Activated naive CD4-positive, alpha-beta T cell treated with Interleukin-2 at 50 U/mL for 16 hours (primary cell): ENCODE measurements around the gene TMPRSS4.

Experiments used
- DNase-seq: peaks from one replicate; pipeline ENCODE4 v3.0.0-alpha.2; 2020

The TMPRSS4 gene

DNA sequence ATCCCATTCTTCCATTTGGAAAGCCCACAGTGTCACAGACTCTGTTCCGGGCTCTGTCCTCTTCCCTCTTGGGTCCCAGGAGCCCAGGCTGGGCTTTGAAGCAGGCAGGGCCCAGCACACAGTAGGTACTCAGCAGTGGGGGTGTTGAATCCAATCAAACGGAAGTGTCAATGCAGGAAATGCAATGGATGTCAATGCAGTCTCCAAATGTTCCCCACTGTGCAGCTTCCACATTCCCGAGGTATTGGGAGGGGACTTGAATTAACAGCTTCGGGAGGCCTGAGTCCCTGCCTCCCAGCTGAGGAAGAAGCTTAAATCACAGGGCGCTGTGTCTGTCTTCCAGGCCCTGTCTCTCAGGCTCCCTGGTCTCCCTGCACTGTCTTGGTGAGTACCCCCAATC lies 31.6 kb downstream of the TMPRSS4 start:
- DNase-seq, result no peak

DNA sequence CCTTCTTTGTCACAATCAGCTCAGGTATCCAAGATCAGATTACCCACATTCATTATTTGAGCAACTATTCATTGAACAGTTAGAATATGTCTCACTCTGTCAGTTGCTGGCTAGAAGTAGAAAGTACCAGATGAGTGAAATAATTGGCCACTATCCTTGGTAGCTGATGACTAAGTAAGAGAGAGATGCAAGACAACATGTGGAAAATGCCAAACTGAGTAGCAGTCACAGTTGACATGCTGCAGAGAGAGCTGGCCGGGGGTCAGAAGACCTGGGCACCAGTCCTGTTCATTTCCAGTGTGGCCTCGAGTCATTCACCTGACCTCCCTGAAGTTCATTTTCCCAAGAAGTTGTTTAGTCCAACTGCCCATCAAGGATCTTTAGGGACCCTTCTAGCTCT lies 32.4 kb downstream of the TMPRSS4 start:
- DNase-seq, result no peak

DNA sequence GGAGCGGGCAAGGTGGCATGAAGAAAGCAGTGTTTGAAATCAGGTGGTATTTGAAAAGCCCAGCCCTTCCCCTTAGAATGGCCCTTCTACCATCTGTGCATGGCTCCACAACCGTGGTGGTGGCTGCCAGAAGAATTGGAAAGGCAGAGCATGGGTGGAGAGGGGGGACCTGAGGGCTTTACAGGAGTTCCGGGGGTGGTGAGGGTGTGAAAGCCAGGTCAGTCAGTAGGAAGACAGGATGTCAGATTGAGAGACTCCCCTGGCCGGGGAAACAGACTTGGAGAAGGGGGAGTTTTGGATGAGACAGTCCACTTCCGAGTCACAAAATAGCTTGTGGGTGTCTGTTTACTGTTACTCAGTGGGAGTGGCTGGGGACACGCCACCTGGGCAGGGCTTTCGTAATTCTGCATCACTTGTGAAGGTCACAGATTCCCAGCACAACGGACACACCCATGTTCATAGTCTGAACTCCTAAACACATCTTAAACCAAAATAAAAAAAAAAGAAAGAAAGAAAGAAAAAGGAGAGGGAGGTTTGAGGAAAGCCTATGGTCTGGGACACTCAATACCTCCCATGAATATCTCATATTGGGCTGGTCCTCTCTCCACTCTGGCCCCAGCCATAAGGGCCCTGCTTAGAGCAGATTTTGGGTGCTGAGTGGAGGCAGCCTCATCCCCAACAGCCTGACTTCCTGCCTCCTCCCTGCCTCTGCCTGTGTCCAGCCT lies 34.3 kb downstream of the TMPRSS4 start:
- DNase-seq, result no peak

GRCh38 chr11:118111744-118112035 lies 34.8 kb downstream of the TMPRSS4 start:
- DNase-seq, result no peak

GRCh38 chr11:118112711-118113430 lies 36.0 kb downstream of the TMPRSS4 start:
- no peak for DNase-seq

GRCh38 chr11:118114266-118114665 lies 37.4 kb downstream of the TMPRSS4 start:
- no peak for DNase-seq

DNA sequence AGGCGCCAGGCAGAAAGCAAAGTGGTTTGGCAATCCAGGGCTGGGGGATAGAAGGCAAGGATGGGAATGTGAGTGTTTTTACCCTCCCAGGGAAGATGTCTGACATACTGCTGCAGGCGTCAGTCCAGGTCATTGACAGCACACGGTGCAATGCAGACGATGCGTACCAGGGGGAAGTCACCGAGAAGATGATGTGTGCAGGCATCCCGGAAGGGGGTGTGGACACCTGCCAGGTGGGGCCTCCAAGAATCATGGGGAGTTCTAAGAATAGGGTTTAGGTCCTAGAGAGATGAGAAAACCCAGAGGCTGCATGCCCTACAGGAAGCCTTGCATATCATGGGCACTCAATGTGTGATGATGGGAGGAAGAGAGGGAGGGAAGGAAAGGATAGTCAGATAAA lies 38.2 kb downstream of the TMPRSS4 start:
- no peak for DNase-seq

DNA sequence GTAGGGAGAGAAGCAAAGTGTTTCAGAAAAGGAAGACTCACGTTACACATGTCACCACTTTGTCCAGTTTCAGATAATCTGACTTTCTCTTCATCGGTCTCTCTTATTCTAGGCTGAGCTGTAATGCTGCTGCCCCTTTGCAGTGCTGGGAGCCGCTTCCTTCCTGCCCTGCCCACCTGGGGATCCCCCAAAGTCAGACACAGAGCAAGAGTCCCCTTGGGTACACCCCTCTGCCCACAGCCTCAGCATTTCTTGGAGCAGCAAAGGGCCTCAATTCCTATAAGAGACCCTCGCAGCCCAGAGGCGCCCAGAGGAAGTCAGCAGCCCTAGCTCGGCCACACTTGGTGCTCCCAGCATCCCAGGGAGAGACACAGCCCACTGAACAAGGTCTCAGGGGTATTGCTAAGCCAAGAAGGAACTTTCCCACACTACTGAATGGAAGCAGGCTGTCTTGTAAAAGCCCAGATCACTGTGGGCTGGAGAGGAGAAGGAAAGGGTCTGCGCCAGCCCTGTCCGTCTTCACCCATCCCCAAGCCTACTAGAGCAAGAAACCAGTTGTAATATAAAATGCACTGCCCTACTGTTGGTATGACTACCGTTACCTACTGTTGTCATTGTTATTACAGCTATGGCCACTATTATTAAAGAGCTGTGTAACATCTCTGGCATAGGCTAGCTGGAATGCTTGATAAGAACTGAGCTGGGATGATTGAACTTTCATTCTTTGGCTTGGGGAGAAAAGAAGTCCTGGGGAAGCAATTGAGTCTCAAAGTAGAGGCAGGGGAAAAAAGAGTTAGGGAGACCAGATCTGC lies 41.1 kb downstream of the TMPRSS4 start:
- no peak for DNase-seq

DNA sequence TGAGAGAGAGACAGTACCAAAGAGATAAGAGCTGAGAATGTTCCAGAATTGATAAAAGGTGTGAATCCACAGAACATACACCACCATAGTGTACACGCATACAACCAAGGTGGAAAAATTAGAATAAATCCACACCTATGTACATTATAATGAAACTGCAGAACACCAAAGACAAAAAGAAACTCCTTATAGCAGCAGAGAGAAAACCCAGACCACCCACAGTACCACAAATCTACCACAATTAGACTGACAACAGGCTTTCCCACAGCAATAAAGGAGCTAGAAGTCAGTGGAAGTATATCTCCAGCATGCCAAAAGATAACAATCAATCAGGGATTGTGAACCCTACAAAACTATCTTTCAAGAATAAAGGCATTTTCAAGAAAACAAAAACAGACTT lies 43.9 kb downstream of the TMPRSS4 start:
- DNase-seq, result no peak

DNA sequence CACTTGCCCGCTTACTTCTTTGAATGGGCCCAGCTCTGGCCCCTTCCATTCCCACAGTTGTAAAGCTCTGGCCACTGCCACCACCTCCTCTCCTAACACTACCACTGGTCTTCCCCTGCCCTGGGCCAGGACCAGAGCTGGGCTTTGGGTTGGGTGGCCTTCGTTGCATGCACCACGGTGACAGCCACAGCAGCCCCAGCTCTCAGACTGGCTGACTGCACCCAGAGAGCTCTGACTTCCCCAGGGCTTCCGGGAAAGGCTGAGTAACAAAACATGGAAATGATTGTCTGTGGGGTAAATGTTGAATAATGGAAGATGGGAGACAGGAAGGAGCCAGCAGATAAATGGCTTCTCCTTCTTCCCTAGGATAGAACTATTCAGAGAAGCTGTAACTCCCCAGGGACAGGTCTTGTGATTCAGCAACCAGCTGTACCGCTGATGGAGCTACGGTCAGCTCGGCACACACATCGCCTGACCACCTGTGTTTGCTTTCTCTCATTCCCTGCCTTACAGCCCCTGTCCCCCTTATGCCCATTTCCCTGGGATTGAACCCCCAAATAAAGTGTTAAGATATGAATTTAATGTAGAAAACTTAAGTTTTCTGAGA lies 48.2 kb downstream of the TMPRSS4 start:
- DNase-seq, result no peak

GRCh38 chr11:118126082-118126838 lies 49.4 kb downstream of the TMPRSS4 start:
- no peak for DNase-seq

DNA sequence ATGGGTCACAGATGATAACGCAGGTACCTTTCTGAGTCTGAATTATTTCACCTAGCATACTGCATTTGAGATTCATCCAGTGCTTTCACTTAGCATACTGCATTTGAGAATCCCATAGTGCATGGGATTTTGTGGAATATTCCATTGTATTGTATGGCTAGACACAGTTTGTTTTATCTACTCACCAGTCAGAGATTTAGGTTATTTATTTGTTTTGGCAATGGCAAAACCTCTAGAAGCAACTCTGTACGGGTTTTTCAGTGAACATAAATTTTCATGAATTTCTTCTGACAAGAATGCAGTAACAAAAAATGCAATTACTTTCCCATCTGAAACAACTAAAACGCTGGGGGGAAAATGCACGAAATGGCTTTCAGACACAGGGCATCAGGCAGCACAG lies 51.4 kb downstream of the TMPRSS4 start:
- no peak for DNase-seq

DNA sequence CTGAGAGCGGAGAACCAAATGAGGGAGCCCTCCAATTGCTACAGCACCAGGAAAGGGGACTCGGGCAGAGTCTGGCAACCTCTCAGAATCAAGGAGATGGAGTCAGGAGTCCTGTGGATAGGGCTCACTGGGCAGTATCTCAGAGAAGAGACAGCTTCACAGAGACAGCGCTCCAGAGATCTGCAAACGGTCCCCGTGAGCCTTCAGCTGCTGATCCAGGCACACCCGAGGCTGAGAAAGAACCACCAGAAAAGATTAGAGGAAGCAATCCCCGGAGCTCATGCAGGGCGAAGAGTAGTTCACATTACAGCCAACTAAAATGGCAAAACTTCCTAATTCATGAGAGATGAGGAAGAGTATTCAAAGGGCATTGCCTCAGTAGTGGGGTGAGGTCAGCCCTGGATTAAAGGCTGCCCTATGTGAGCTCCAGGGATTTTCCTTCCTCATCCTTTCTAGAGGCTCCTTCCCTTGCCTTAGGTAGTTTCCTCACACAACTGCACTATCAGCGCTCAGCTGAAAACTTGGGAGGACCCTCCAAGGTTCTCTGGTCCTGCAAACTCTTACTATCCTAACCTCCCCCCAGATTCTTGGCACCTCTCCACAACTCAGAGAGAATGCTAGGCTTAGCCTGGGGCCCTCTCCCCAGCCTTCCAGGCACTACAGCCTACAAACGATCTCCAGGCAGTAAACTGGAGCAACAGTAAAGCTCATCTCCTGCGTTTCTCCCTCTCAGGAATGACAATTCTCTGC lies 52.0 kb downstream of the TMPRSS4 start:
- no peak for DNase-seq

- no peak for DNase-seq
Observed at GRCh38 chr11:118129471-118130172, 52.7 kb downstream of the TMPRSS4 start.

- DNase-seq, result no peak
Observed at GRCh38 chr11:118132385-118133151, 55.7 kb downstream of the TMPRSS4 start.

DNA sequence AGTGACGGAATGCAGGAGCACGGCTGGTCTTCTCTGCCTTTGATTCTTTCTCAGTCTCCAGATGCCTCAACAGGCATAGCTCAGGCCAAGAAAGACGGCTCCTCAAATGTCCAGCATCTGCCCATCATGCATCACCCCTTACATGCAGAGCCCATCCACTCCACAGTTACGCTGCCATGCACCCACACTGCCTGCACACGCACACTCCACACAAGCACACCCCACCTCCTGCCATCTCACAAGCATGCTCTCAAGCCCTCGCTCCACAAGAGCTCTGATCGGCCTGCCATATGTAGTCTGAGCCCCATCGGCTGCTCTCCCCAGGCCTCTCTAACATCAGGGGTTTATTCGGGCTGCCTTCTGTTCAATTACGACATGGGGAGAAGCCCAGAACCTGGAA lies 56.9 kb downstream of the TMPRSS4 start:
- DNase-seq, result no peak

DNA sequence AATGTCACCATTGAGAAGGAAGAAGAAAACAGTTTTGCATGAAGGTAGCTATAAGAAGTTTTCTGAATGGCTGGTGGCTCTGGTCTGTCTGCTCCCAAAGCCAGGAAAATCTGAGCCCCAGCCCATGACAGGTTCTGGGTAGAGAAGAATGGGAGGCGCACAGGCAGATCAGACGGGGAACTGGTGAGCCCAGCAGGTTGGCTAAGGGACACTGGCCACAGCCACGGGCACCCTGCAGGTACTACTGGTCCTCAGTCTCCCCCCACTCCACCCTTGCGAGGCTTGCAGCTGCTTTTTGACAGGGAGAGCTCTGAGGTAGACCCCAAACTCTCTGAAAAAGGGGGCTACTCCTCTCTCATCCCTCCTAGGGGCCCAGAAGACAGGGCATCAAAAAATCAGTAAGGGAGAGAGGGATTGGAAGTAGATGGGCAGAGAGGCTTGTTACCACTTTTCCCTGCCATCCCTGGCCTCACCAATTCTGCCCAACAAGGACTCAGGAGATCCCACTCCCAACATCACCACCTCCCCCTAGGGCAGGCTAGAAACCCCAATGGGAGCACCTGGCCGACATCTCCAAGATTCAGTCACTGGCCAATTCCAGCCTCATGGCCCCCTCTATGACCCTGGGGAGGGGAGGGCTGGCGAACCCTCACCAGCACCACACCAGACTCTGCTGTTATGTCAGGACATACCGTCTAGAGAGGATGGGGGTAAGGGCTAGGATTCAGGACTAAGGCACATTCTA lies 58.3 kb downstream of the TMPRSS4 start:
- no peak for DNase-seq

DNA sequence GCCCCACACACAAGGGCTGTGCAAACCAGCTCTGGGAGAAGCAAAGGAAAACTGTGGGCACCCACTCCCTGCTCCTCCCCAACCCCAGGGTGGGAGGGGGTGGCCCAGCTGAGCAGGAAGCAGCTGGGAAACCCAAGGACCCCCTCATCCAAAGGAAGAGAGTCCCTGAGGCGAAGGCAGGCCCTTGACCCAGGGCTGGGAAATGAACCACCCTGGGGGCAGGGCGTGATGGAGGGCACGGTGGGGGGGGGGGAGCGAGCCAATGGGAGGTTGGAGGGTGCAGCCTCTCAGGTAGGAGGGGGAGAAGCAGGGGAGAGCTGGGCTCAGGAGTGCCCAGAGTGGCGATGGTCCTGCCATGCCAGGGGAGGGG lies 58.9 kb downstream of the TMPRSS4 start:
- no peak for DNase-seq

DNA sequence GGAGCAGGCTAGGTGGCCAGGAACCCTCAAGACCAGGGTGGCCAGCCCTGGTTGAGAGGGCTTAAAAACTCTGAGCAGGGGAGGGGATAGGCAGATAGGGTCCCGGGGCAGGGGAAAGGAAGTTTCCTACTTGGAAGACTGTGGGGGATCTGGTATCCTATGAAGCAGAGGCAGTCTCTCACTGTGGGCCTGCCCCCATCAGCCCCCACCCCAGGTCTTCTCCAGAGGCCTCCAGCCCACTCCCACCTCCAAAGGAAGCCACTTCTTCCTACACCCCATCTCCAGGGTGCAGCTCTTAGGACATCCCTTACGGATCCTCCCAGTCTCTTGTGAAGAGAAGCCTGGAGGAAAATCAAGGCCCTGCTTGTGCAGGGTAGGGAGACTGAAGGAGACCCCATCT lies 59.5 kb downstream of the TMPRSS4 start:
- no peak for DNase-seq

DNA sequence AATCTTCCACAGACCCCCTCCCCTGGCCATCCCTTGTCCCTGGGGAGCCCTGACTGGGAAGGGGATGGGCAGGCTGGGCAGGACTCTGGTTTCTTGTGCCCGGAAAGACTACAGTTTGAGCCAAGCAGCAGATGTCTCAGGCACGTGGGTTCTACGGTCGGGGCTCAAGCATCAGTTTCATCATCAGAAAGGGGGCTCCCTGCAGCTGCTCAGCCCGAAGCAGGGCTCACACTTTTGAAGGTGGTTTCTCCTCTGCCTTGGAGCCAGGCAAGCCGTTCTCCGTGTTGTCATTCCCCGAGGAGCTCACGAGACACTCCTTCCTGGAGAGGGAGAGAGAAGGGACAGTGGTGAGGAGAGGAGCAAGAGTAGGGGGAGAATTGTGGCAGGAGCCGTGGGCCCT lies 59.9 kb downstream of the TMPRSS4 start:
- no peak for DNase-seq
